Transverse colon (tissue), 4 donors: Measurements from ENCODE around the gene HEXA.

Experiments used
- CTCF ChIP-seq, 5 experiments: fragments of 200-600 bp in 3 of 5; fragments of 450-650 bp in 2 of 5; sonication (generic) in 3 of 5; IDR thresholded peaks; 1 replicate in 2 of 5; 2 replicates in 3 of 5; pipeline ENCODE4 v1.5.1; 2016 to 2017; ENCODE audit warnings: antibody characterized with exemption in 5 of 5, inconsistent platforms in 3 of 5, mild to moderate bottlenecking in 2 of 5, moderate library complexity in 1 of 5
- EP300 ChIP-seq: sonication (generic); formaldehyde crosslinking; IDR thresholded peaks from one replicate; pipeline ENCODE4 v1.6.1; 2017; ENCODE audit warnings: antibody characterized with exemption, low read depth
- POLR2A ChIP-seq: fragments of 450-650 bp; IDR thresholded peaks from one replicate; pipeline ENCODE4 v1.6.1; 2016; ENCODE audit warnings: antibody characterized with exemption, mild to moderate bottlenecking, moderate library complexity
- POLR2AphosphoS5 ChIP-seq, 3 donors: sonication (generic); formaldehyde crosslinking; IDR thresholded peaks; one replicate each; pipeline ENCODE4 v1.6.1; 2016; ENCODE audit warnings: antibody characterized with exemption in 3 of 3

- TF ChIP-seq POLR2AphosphoS5 (IDR thresholded peaks at IDR 0.05) (no peak), CTCF (IDR thresholded peaks at IDR 0.05) (no peak), POLR2A (no peak), EP300 (no peak)
Observed at GRCh38 chr15:72304596-72304995, 71.2 kb downstream of the HEXA start.
